HepG2 (cell line): Measurements from ENCODE around the gene TST. TPM values are rescaled to one million over a fixed set of nuclear protein-coding genes. Genes with fewer than 3 reads are reported as not detected.

ENCODE experiments used
- ATF3 ChIP-seq: sonication (generic); formaldehyde crosslinking; IDR thresholded peaks from 2 replicates; pipeline ENCODE4 v1.4.0; 2020; ENCODE audit warnings: missing genetic modification reagents
- BRF2 ChIP-seq: sonication (generic); formaldehyde crosslinking; IDR thresholded peaks from 2 replicates; pipeline ENCODE4 v1.8.1; 2022; ENCODE audit warnings: mild to moderate bottlenecking, missing genetic modification reagents
- CCDC6 ChIP-seq: sonication (generic); formaldehyde crosslinking; IDR thresholded peaks from 2 replicates; pipeline ENCODE4 v1.8.1; 2022; ENCODE audit warnings: mild to moderate bottlenecking, missing genetic modification reagents, moderate library complexity
- CEBPZ ChIP-seq: IDR thresholded peaks from 2 replicates; pipeline ENCODE4 v1.6.1; 2012; ENCODE audit warnings: low read length, improper control_type of control experiment
- CHD4 ChIP-seq: fragments of 200-600 bp; sonication (generic); IDR thresholded peaks from 2 replicates; pipeline ENCODE4 v1.7.0; 2017; ENCODE audit warnings: mild to moderate bottlenecking, low read length, borderline replicate concordance
- KLF13 ChIP-seq: sonication (generic); formaldehyde crosslinking; IDR thresholded peaks from 2 replicates; pipeline ENCODE4 v1.4.0; 2020; ENCODE audit warnings: mild to moderate bottlenecking, missing genetic modification reagents
- MEIS1 ChIP-seq: sonication (generic); formaldehyde crosslinking; IDR thresholded peaks from 2 replicates; pipeline ENCODE4 v1.9.0; 2021; ENCODE audit warnings: mild to moderate bottlenecking, missing genetic modification reagents, moderate library complexity, borderline replicate concordance
- NCOA1 ChIP-seq: sonication (generic); formaldehyde crosslinking; IDR thresholded peaks from 2 replicates; pipeline ENCODE4 v1.9.0; 2021; ENCODE audit warnings: missing genetic modification reagents
- NFRKB ChIP-seq: fragments of 450-650 bp; IDR thresholded peaks from 2 replicates; pipeline ENCODE4 v1.6.1; 2017
- PAWR ChIP-seq: sonication (generic); formaldehyde crosslinking; IDR thresholded peaks from 2 replicates; pipeline ENCODE4 v1.4.0; 2020; ENCODE audit warnings: missing genetic modification reagents, mild to moderate bottlenecking, borderline replicate concordance
- PITX1 ChIP-seq: sonication (generic); formaldehyde crosslinking; IDR thresholded peaks from 2 replicates; pipeline ENCODE4 v1.5.1; 2020; ENCODE audit warnings: mild to moderate bottlenecking, missing genetic modification reagents
- RBFOX2 ChIP-seq: fragments of 200-400 bp; formaldehyde crosslinking; IDR thresholded peaks from 2 replicates; pipeline ENCODE4 v1.6.1; 2017; ENCODE audit warnings: low read depth, mild to moderate bottlenecking, low read length
- RBM39 ChIP-seq: fragments of 200-400 bp; formaldehyde crosslinking; IDR thresholded peaks from one replicate; pipeline ENCODE4 v1.6.1; 2018; ENCODE audit warnings: antibody characterized with exemption, mild to moderate bottlenecking, low read depth, low read length; ENCODE audit not compliant: poor library complexity, severe bottlenecking
- SMARCC2 ChIP-seq: fragments of 450-650 bp; IDR thresholded peaks from 2 replicates; pipeline ENCODE4 v1.6.1; 2017; ENCODE audit warnings: antibody characterized with exemption, mild to moderate bottlenecking
- STAT5B ChIP-seq: sonication (generic); formaldehyde crosslinking; IDR thresholded peaks from 2 replicates; pipeline ENCODE4 v1.4.0; 2020; ENCODE audit warnings: missing genetic modification reagents
- TAF15 ChIP-seq: fragments of 200-400 bp; formaldehyde crosslinking; IDR thresholded peaks from one replicate; pipeline ENCODE4 v1.6.1; 2018; ENCODE audit warnings: mild to moderate bottlenecking, low read depth, low read length; ENCODE audit not compliant: poor library complexity, severe bottlenecking
- ZFP36L1 ChIP-seq: sonication (generic); formaldehyde crosslinking; IDR thresholded peaks from 2 replicates; pipeline ENCODE4 v1.8.0; 2022; ENCODE audit warnings: mild to moderate bottlenecking, missing genetic modification reagents, moderate library complexity
- ZHX1 ChIP-seq: sonication (generic); formaldehyde crosslinking; IDR thresholded peaks from 2 replicates; pipeline ENCODE4 v1.8.1; 2022; ENCODE audit warnings: low read depth, mild to moderate bottlenecking, missing genetic modification reagents
- ZNF101 ChIP-seq: sonication (generic); formaldehyde crosslinking; IDR thresholded peaks from 2 replicates; pipeline ENCODE4 v1.4.0; 2020; ENCODE audit warnings: mild to moderate bottlenecking, low read depth, missing genetic modification reagents, borderline replicate concordance
- ZNF34 ChIP-seq: sonication (generic); formaldehyde crosslinking; IDR thresholded peaks from 2 replicates; pipeline ENCODE4 v1.4.0; 2020; ENCODE audit warnings: mild to moderate bottlenecking, missing genetic modification reagents, borderline replicate concordance
- ZNF414 ChIP-seq: sonication (generic); formaldehyde crosslinking; IDR thresholded peaks from 2 replicates; pipeline ENCODE4 v1.5.0; 2020; ENCODE audit warnings: missing genetic modification reagents
- ZNF552 ChIP-seq: sonication (generic); formaldehyde crosslinking; IDR thresholded peaks from 2 replicates; pipeline ENCODE4 v1.9.0; 2022; ENCODE audit warnings: missing genetic modification reagents, mild to moderate bottlenecking, borderline replicate concordance
- ZNF629 ChIP-seq: sonication (generic); formaldehyde crosslinking; conservative IDR thresholded peaks from 2 replicates; pipeline ENCODE4 v1.5.0; 2020; ENCODE audit warnings: missing genetic modification reagents
- polyA plus RNA-seq, 8 experiments: library from polyadenylated mRNA; depleted of rRNA in 3 of 8; stranded (reverse) in 7 of 8; unstranded in 1 of 8; fragments of >200 nt; fragmentation: Illumina TruSeq in 4 of 8; extraction: Trizol in 4 of 8; gene quantifications; 2 replicates each; pipeline versions ENCODE4 v1.2.1 to v1.2.3, GENCODE V29; 2011 to 2016; ENCODE audit warnings: low read depth in 4 of 8, missing spikeins in 1 of 8, mixed read lengths in 1 of 8; ENCODE audit not compliant: insufficient read depth in 1 of 8
- total RNA-seq, 5 experiments: library from RNA; depleted of rRNA; stranded (reverse); fragments of >200 nt; fragmentation: Illumina TruSeq; extraction: Trizol; gene quantifications; 2 replicates each; pipeline ENCODE4 v1.2.3, GENCODE V29; 2016; ENCODE audit warnings: low read depth in 1 of 5

The TST gene
- total and polyA plus RNA-seq, 2 of the 13 experiments (the other 11 are each of a cell fraction or from before 2014, with no cell fraction given) = 44.6 to 63.6 TPM

- no peak for TF ChIP-seq ZNF414
- no peak for TF ChIP-seq ZNF629
- TF ChIP-seq TAF15 = no peak
- TF ChIP-seq CCDC6 = no peak
- no peak for TF ChIP-seq CEBPZ
- TF ChIP-seq NFRKB = no peak
- peak; percentile 47; the same call in 1 of the 2 replicates for TF ChIP-seq ZNF34
- no peak for TF ChIP-seq CHD4
- TF ChIP-seq BRF2 (CRISPR knock-in tag) = no peak
- no peak for TF ChIP-seq PITX1 (CRISPR knock-in tag)
- TF ChIP-seq KLF13 (CRISPR knock-in tag) = no peak
- no peak for TF ChIP-seq SMARCC2
- TF ChIP-seq STAT5B = no peak
- TF ChIP-seq ZNF552 (CRISPR knock-in tag) = no peak
- TF ChIP-seq MEIS1 (CRISPR knock-in tag) = no peak
- TF ChIP-seq NCOA1 = no peak; the same call in 1 of the 2 replicates
- TF ChIP-seq RBM39 = peak; percentile 48
- TF ChIP-seq ZNF101 (CRISPR knock-in tag) = no peak
- no peak for TF ChIP-seq ATF3 (CRISPR knock-in tag)
- TF ChIP-seq RBFOX2 = no peak; the same call in 1 of the 2 replicates
- no peak for TF ChIP-seq ZFP36L1 (CRISPR knock-in tag)
- TF ChIP-seq ZHX1 (CRISPR knock-in tag) = no peak
- TF ChIP-seq PAWR (CRISPR knock-in tag) = no peak
Measured at GRCh38 chr22:37018815-37019308, 385 bp downstream of the TST start (continued).
